Endodermal cell (in vitro differentiated cells): ENCODE measurements around the gene DAW1. TPM values are rescaled to one million over a fixed set of nuclear protein-coding genes. Genes with fewer than 3 reads are reported as not detected.

Source experiments
- DNase-seq: peaks from one replicate; pipeline ENCODE4 v3.0.0-alpha.2; 2017
- H3K27ac ChIP-seq: 2 replicates; pipeline ENCODE4 v1.5.1; 2013; ENCODE audit warnings: mild to moderate bottlenecking, low read depth, low read length, moderate library complexity
- H3K27me3 ChIP-seq: 2 replicates; pipeline ENCODE4 v1.6.1; 2013; ENCODE audit warnings: mild to moderate bottlenecking, low read length, moderate library complexity; ENCODE audit not compliant: insufficient read depth, control insufficient read depth, poor library complexity, severe bottlenecking
- H3K36me3 ChIP-seq: 2 replicates; pipeline ENCODE4 v1.7.0; 2013; ENCODE audit warnings: mild to moderate bottlenecking, low read length, moderate library complexity; ENCODE audit not compliant: control insufficient read depth, insufficient read depth
- H3K4me1 ChIP-seq: one replicate; pipeline ENCODE4 v1.7.0; 2013; ENCODE audit warnings: low read length; ENCODE audit not compliant: control insufficient read depth, insufficient read depth
- H3K4me3 ChIP-seq: 2 replicates; pipeline ENCODE4 v1.5.1; 2013; ENCODE audit warnings: mild to moderate bottlenecking, low read length, moderate library complexity
- H3K9ac ChIP-seq: 2 replicates; pipeline ENCODE4 v1.6.1; 2013; ENCODE audit warnings: mild to moderate bottlenecking, low read length, moderate library complexity; ENCODE audit not compliant: poor library complexity, severe bottlenecking; ENCODE audit errors: extremely low read depth
- H3K9me3 ChIP-seq: 2 replicates; pipeline ENCODE4 v1.6.1; 2013; ENCODE audit warnings: mild to moderate bottlenecking, low read length, moderate library complexity; ENCODE audit not compliant: control insufficient read depth
- H3K27ac Mint-ChIP-seq: 2 replicates; pipeline ENCODE4 v1.8.0; 2020; ENCODE audit warnings: mixed read lengths
- H3K27me3 Mint-ChIP-seq: 2 replicates; pipeline ENCODE4 v1.8.0; 2021; ENCODE audit warnings: mild to moderate bottlenecking, mixed read lengths; ENCODE audit not compliant: insufficient read depth
- H3K36me3 Mint-ChIP-seq: 2 replicates; pipeline ENCODE4 v1.8.0; 2020; ENCODE audit warnings: low read depth, mixed read lengths
- H3K4me1 Mint-ChIP-seq: 2 replicates; pipeline ENCODE4 v1.8.0; 2020; ENCODE audit warnings: mixed read lengths
- H3K4me3 Mint-ChIP-seq: 2 replicates; pipeline ENCODE4 v1.8.0; 2020; ENCODE audit warnings: mild to moderate bottlenecking, moderate library complexity, mixed read lengths
- H3K9me3 Mint-ChIP-seq: 2 replicates; pipeline ENCODE4 v1.8.0; 2020; ENCODE audit warnings: mild to moderate bottlenecking, mixed read lengths
- CTCF ChIP-seq: fragments of 200-600 bp; sonication (generic); conservative IDR thresholded peaks from 2 replicates; pipeline ENCODE4 v1.5.0; 2021; ENCODE audit warnings: antibody characterized with exemption, mild to moderate bottlenecking
- WGBS, 2 experiments: methylation state at CpG; one replicate each; pipeline versions ENCODE4 v1.1.5 to v1.1.7; 2013; ENCODE audit warnings: missing lambda C conversion rate in 2 of 2, mixed read lengths in 1 of 2; ENCODE audit not compliant: insufficient coverage in 1 of 2, insufficient read length in 1 of 2; 5-methylcytosine and 5-hydroxymethylcytosine counted together
- total RNA-seq, 2 donors: library from RNA; stranded (reverse); fragmentation: NEBNext Ultra II Directional in 1 of 2; extraction: Animal tissue kit (Norgen Biotek cat#: 25700) in 1 of 2; gene quantifications; 2 replicates in 1 of 2; 3 replicates in 1 of 2; pipeline ENCODE4 v1.2.1, GENCODE V29; 2021

Gene DAW1
- total RNA-seq, 2 donors from 2014 or later, result 0.27 TPM; not detected in 1

DNA sequence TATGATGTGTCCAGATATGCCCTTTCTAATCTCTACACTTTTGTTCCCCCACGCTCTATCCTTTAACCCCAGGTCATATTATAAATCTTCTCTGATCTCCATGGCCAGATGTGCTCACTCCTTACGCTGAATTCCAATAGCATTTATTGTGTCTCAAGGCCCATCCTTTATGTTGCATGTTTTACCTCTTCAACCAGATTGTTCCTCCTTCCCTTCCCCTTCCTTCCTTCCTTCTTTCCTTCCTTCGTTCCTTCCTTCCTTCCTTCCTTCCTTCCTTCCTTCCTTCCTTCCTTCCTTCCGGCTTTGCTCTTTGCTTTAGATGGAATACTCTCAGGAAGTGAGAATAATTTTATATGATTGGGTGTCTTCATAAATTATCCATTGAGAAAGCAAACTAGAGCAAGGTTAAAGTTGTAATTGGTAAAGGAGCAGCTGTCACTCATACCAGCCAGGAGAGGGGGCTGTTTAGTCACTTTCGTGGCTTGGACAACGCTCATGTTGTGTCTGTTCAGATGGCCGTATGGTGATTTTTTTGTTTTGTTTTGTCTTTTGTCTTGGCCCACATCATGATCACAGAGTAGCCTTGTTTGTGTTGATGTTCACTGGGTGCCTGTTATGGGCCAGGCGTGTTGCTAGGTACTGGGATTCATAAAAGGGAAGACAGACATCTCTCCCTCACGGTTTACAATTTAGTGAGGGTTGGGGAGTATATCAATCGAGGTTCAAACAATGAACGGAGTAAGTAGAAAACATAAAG is 68.0 kb downstream of the DAW1 start:
- peak; percentile 90 for TF ChIP-seq CTCF
- WGBS, 2 experiments, result 65 to 83% methylated on average over 3 to 10 of the region's 11 CpGs

DNA sequence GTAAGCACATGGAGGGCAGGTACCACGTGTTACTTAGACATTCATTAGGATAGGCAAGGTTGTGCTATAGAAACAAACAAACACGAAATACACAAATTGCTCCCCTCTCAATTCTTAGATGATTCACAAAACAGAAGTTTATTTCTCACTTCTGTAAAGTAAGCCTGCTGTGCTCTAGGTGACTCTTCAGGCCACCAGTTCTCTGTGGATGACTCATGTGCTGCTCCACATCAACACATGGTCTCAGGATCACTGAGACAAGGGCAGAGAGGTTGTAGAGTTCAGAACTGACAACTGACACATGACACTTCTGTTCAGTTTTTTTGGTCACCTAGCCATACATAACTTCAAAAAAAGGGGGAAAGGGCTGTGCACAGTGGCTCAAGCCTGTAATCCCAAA is 70.6 kb downstream of the DAW1 start:
- Histone ChIP-seq H3K4me1 (peaks cover 2% of the 10 kb centered on the region), H3K27me3 (no peaks in the 10 kb centered on the region), H3K9ac (no peak overlapping the region), H3K27ac (no peak overlapping the region), H3K4me3 (no peak overlapping the region), H3K9me3 (peaks cover 9% of the 10 kb centered on the region), H3K36me3 (no peaks in the 10 kb centered on the region)
- no peak for DNase-seq
- Mint-ChIP-seq H3K4me3 (no peak overlapping the region), H3K27ac (no peak overlapping the region), H3K36me3 (no peaks in the 10 kb centered on the region), H3K4me1 (peaks cover 2% of the 10 kb centered on the region), H3K27me3 (no peaks in the 10 kb centered on the region), H3K9me3 (peaks cover 8% of the 10 kb centered on the region)
- WGBS, 2 experiments, result 80 to 88% methylated on average over 1 to 2 of the region's 2 CpGs
- no peak for TF ChIP-seq CTCF

More for the DNA sequence above, 68.0 kb downstream of the DAW1 start:
- Mint-ChIP-seq H3K4me1 (peaks cover 5% of the 10 kb centered on the region), H3K9me3 (no peaks in the 10 kb centered on the region), H3K4me3 (no peak overlapping the region), H3K27ac (peak overlapping the region; percentile 29), H3K27me3 (no peaks in the 10 kb centered on the region), H3K36me3 (no peaks in the 10 kb centered on the region)
- peaks cover 2% of the 10 kb centered on the region for H3K4me1 ChIP-seq
- H3K9me3 ChIP-seq, result no peaks in the 10 kb centered on the region
- H3K27ac ChIP-seq, result no peak overlapping the region
- DNase-seq, result peak; percentile 75
- H3K36me3 ChIP-seq, result no peaks in the 10 kb centered on the region
- H3K9ac ChIP-seq, result no peak overlapping the region
- no peak overlapping the region for H3K4me3 ChIP-seq
- no peaks in the 10 kb centered on the region for H3K27me3 ChIP-seq

DNA sequence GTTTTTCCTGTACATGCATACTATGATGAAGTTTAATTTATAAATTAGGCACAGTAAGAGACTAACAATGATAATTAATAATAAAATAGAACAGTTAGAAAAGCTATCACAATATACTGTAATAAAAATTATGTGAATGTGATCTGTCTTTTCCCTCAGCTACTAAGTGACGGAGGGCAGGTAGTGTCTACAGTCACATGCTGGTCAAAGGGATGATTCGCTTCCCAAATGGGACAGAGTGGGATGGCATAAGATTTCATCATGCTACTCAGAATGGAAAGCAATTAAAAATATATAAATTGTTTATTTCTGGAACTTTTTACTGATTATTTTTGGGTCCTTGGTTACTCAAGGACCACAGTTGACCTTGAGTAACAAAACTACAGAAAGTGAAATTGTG is 71.5 kb downstream of the DAW1 start:
- no peaks in the 10 kb centered on the region for H3K36me3 Mint-ChIP-seq
- no peak overlapping the region for H3K27ac Mint-ChIP-seq
- H3K4me1 ChIP-seq, result peaks cover 2% of the 10 kb centered on the region
- H3K4me3 ChIP-seq, result no peak overlapping the region
- no peak for DNase-seq
- no peak overlapping the region for H3K27ac ChIP-seq
- no peak overlapping the region for H3K4me3 Mint-ChIP-seq
- WGBS, 2 experiments, result 100% methylated on average over 2 of the region's 2 CpGs; no CpG with 5 or more reads in 1 of the 2 experiments
- peaks cover 8% of the 10 kb centered on the region for H3K9me3 Mint-ChIP-seq
- no peak for TF ChIP-seq CTCF
- no peaks in the 10 kb centered on the region for H3K27me3 ChIP-seq
- H3K9me3 ChIP-seq, result peaks cover 9% of the 10 kb centered on the region
- no peak overlapping the region for H3K9ac ChIP-seq
- no peaks in the 10 kb centered on the region for H3K27me3 Mint-ChIP-seq
- no peaks in the 10 kb centered on the region for H3K36me3 ChIP-seq
- peaks cover 2% of the 10 kb centered on the region for H3K4me1 Mint-ChIP-seq
